Motor neuron (in vitro differentiated cells): Measurements from ENCODE around the gene RPH3AL. TPM values are rescaled to one million over a fixed set of nuclear protein-coding genes. Genes with fewer than 3 reads are reported as not detected.

ENCODE experiments used
- ATAC-seq, 8 experiments: fragments of 200-7000 bp; cut with Tn5 transposase; replicated peaks in 6 of 8; 2 replicates each; pipeline ENCODE4 v1.8.0; 2021; ENCODE audit warnings: mild to moderate bottlenecking in 8 of 8, moderate library complexity in 8 of 8
- H3K27ac ChIP-seq, 2 donors: fragments of 250-450 bp; sonication (Bioruptor Pico); 2 replicates each; pipeline ENCODE4 v1.9.0; 2021; ENCODE audit warnings: antibody characterized with exemption in 2 of 2, mild to moderate bottlenecking in 2 of 2, moderate library complexity in 1 of 2
- H3K4me1 ChIP-seq, 2 donors: fragments of 250-450 bp; sonication (Bioruptor Pico); replicated peaks in 1 of 2; 2 replicates each; pipeline ENCODE4 v1.6.1; 2021; ENCODE audit warnings: antibody characterized with exemption in 2 of 2, mild to moderate bottlenecking in 2 of 2, moderate library complexity in 1 of 2
- H3K4me3 ChIP-seq, 5 donors: fragments of 250-450 bp; sonication (Bioruptor Pico); 2 replicates each; pipeline ENCODE4 v1.9.0; 2021; ENCODE audit warnings: antibody characterized with exemption in 5 of 5, mild to moderate bottlenecking in 5 of 5, moderate library complexity in 4 of 5
- WGBS, 10 experiments: fragments of 450-650 bp; shearing (Covaris generic); methylation state at CpG; one replicate each; pipeline ENCODE4 v1.0.0; 2022; 5-methylcytosine and 5-hydroxymethylcytosine counted together
- in situ Hi-C, 9 experiments: fragments of 400-800 bp; cut with MboI; loops; one replicate each; pipeline ENCODE4 v1.15.0; 2021; ENCODE audit warnings: low sequenced_read_pairs in 9 of 9, low pct_unique_long_range_greater_than_20kb in 2 of 9; ENCODE audit not compliant: unreplicated experiment in 9 of 9
- total RNA-seq, 8 experiments: library from RNA; unstranded; fragments of 300-600 nt; gene quantifications; 2 replicates each; pipeline versions ENCODE4 v1.2.3 to v1.2.4, GENCODE V29; 2022

Gene RPH3AL
- total RNA-seq, 8 experiments from 2014 or later, result 1.4 to 7.6 (median 3.0) TPM

DNA sequence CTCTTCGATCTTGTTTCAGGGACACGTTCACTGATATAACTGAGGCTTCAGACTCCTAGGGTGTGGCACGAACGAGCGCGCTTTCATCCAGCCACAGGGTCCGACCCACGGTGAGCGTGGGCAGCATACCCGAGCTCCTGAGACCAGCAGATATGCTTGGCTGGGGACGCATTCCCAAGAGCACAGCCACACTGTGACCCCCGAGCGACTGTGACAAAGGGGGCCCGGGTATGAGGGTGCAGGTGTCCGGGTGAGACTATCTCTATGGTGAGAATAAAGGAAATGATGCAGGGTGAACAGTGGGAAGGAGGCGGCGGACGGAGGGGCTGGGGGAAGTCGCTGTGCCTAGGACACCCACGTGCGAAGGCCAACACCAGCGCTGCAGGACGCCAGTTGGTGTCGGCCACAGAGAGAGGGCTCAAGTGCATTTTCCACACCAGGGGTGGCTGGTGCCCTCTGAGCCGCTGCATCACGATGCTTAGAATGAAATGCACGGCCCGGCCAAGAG lies 17.6 kb downstream of the RPH3AL start:
- WGBS, 10 experiments, result 70 to 100% (median 81%) methylated on average over 4 to 6 of the region's 28 CpGs; no CpG with 5 or more reads in 6 of the 10 experiments

DNA sequence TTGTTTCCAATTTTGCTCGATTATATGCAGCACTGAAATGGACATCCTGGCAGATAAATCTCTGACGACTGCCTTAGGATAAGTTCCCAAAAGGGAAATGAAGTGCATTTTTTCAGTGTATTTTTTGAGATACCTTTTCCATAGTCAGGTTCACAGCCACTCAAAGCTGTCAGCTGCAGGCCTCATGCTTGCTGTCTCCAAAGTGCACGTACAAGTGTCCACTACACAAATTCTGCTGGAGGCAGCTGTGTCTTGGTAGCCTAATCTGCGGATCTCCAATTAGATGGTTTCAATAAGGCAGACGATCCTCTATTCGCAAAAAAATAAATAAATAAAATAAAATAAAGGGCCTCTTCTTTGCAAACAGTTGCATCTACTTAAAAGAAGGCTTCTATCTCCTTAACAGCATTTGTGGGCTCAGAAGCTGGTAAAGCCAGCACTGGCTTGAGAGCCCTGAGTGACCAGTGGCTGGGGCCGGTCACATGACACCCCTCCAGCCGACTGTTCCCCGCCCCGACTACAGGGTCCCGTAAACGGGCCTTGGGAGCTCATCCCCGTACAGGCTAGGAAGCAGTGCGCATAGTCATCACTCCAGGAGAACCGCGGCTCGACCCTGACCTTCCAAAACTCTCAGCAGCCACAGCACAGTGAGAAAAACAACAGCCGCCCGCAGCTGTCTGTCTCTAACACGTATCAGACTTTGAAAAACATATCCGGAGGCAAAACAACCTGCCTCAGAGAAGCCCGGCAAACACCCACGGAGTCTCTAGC lies 18.8 kb downstream of the RPH3AL start:
- in situ Hi-C loops, result no loop called here
- Histone ChIP-seq H3K27ac (no peak overlapping the region), H3K4me1 (peaks cover 23 to 24% of the 10 kb centered on the region in 2 donors), H3K4me3 (peak overlapping the region in 2 of 5 donors; percentile 20 to 23)
- ATAC-seq, result peak in 5 of 8 experiments; percentile 90 to 98 (median 97)
- 16 to 83% (median 44%) methylated on average over 1 to 13 of the region's 23 CpGs for WGBS, 10 experiments

More for the DNA sequence above, 17.6 kb downstream of the RPH3AL start:
- H3K27ac ChIP-seq, result no peak overlapping the region
- peaks cover 29% of the 10 kb centered on the region in 2 donors for H3K4me1 ChIP-seq
- no peak for ATAC-seq
- H3K4me3 ChIP-seq, result no peak overlapping the region
- in situ Hi-C loops, result no loop called here

DNA sequence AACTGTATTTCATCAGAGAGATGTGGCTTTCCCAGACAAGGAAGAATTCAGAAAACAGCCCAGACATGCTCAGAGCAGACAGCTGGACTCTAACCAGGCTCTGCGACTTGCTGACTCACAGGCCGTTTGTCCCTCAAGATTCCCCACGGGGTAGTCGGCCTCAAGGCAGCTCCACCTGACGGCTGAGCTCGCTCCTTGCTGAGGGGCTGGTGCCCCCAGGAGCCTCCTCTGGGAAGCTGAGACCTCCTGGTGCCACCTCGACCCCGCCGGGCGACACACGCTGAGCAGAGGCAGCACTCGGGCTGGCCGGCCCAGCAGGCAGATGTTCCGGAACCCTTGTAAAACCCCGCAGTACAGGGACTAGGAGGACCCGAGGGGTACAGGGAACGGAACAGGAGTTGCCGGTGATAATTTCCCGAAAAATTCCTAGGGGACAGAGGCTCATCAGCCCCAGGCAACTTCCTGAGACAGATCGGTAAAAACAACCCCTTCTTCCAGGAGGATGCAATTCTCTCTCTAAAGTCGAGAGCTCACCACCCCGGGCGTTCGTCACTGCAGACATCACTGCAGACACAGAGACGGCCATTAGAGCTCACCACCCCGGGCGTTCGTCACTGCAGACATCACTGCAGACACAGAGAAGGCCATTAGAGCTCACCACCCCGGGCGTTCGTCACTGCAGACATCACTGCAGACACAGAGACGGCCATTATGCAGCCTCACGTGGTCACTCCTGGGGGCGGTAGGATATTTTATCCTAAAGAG lies 19.9 kb downstream of the RPH3AL start:
- in situ Hi-C loops, result no loop called here
- Histone ChIP-seq H3K4me3 (no peak overlapping the region), H3K4me1 (peaks cover 18 to 21% of the 10 kb centered on the region in 2 donors), H3K27ac (peak overlapping the region in 1 of 2 donors; percentile 58)
- ATAC-seq, result peak in 6 of 8 experiments; percentile 22 to 47 (median 40)
- WGBS, 10 experiments, result 60 to 94% (median 77%) methylated on average over 1 to 20 of the region's 34 CpGs; no CpG with 5 or more reads in 3 of the 10 experiments

DNA sequence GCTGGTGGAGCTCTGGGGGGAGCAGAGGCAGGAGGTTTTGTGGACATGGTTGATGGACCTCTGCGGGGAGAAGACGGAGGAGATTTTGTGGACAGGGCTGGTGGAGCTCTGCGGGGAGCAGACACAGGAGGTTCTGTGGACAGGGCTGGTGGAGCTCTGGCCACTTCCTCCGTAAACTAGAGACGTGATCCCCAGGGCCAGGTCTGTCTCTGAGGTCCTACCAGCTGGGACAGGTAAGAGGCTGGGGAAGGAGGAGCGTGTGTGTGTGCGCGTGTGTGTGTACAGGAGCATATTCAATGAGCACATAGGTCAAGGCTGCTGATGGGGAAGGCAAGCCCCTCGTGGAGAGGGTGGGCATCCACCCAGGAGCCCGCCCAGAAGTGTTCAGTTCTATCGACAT lies 20.6 kb downstream of the RPH3AL start:
- no peak overlapping the region for H3K4me3 ChIP-seq
- no peak overlapping the region for H3K27ac ChIP-seq
- H3K4me1 ChIP-seq, result peaks cover 18 to 21% of the 10 kb centered on the region in 2 donors
- WGBS, 10 experiments, result 67 to 100% (median 80%) methylated on average over 1 to 7 of the region's 11 CpGs; no CpG with 5 or more reads in 4 of the 10 experiments
- in situ Hi-C loops, result no loop called here
- ATAC-seq, result no peak

DNA sequence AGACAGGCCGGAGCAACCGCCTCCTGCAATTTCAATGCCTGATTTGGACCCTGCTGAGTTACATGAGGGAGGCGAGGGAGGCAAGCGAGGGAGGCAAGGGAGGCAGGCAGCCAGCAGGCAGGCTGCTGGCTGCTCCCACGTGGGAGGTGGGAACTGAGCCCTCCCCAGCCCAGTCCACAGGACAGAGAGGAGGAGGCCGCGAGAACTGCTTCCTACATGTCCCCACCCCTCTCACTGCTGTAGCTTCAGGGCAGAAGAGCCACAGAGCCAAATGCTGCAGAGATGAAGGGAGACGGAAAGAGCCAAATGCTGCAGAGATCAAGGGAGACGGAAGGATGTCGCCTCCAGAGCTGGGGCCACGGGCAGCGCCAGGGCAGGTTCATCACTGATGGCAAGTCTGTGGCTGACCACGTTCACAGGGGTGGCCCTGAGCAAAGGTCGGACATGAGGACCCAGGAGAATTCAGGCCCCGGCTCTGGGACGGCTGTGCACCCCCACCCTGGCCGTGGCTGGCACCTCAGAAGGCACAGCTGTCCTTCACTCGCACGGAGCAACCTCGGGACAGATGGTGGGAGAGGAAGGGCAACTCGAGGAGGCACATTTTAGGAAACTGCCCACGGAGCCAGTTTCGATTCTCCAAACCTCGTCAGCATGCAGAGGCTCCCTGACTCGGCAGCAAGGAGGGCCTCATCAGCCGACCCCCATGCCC lies 21.5 kb downstream of the RPH3AL start:
- Histone ChIP-seq H3K27ac (no peak overlapping the region), H3K4me3 (no peak overlapping the region), H3K4me1 (peaks cover 20 to 27% of the 10 kb centered on the region in 2 donors)
- peak in 4 of 8 experiments; percentile 13 to 95 (median 67) for ATAC-seq
- in situ Hi-C loops, result no loop called here
- 15 to 87% (median 71%) methylated on average over 1 to 18 of the region's 26 CpGs for WGBS, 10 experiments

DNA sequence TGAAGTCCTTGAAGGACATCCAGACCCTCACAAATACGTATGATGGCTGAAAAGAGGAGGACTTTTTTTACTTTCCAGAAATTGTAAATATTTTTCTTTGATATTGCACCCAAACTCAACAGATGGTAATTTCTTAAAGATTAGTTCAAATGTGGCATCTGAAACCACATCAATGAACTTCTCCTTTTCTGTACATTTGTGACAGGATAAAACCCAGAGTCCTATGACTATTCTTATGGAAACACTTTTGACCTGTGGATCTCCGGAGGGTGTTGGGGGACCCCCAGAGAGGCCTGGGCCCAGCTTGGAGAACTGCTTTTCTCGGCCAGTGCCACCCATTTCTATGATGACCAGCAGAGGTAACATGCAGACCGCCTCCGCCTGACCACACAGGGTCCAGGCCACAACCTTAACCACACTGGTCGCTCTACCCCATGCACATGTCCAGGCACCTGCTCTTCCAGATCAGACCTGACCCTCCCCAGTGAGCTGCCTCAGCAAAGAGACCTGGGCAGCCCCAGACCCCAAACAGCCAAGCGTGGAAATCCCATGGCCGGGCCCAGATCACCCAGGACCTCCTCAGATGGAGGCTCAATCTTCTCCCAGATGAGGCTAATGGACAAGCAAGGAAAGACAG lies 22.7 kb downstream of the RPH3AL start:
- WGBS, 10 experiments, result 50 to 100% (median 89%) methylated on average over 1 to 7 of the region's 8 CpGs; no CpG with 5 or more reads in 1 of the 10 experiments
- no peak overlapping the region for H3K27ac ChIP-seq
- no peak overlapping the region for H3K4me3 ChIP-seq
- in situ Hi-C loops, result no loop called here
- ATAC-seq, result no peak
- H3K4me1 ChIP-seq, result peaks cover 21 to 32% of the 10 kb centered on the region in 2 donors

DNA sequence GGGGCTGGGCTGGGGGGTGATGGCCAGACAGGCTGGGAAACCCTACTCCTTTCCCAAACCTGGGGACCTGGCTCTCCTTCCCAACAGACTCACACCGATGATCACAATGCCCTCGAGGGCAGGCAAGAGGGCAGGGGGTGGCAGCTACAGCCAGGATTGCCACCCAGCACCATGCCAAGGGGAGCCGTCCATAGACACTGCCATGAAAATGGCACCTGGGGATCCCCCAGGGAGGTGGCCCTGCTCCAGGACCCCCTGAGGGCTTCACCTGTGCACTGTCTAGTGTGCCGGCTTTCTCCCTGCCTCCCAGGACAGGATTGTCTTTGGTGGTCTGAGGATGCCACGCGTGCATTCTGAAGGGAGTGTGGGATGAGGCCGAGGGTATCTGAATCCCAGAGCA lies 24.6 kb downstream of the RPH3AL start:
- H3K27ac ChIP-seq, result no peak overlapping the region
- H3K4me3 ChIP-seq, result no peak overlapping the region
- no peak for ATAC-seq
- in situ Hi-C loops, result no loop called here
- H3K4me1 ChIP-seq, result peaks cover 12 to 28% of the 10 kb centered on the region in 2 donors
- 61 to 100% (median 80%) methylated on average over 1 to 4 of the region's 7 CpGs; no CpG with 5 or more reads in 5 of the 10 experiments for WGBS, 10 experiments

DNA sequence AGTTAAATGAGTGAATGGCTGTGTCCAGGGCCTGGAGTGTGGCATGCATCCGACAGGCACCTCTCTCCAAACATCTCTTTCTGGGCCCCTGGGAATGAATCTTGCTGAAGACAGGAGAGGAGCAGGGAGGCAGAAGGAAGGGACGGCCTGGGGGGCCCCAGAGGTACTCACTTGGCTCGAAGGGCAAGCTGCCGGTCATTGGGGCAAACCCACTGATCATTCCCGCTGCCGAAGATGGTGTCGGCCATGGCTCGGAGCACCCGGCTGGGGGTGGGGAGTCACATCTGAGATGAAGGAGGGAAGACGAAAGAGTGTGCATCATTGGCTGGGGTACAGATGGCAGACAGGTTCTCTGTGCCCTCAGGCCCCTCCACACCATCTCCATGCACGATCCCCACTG lies 25.3 kb downstream of the RPH3AL start:
- in situ Hi-C loops, result no loop called here
- WGBS, 10 experiments, result 67 to 100% (median 95%) methylated on average over 1 to 4 of the region's 11 CpGs; no CpG with 5 or more reads in 7 of the 10 experiments

DNA sequence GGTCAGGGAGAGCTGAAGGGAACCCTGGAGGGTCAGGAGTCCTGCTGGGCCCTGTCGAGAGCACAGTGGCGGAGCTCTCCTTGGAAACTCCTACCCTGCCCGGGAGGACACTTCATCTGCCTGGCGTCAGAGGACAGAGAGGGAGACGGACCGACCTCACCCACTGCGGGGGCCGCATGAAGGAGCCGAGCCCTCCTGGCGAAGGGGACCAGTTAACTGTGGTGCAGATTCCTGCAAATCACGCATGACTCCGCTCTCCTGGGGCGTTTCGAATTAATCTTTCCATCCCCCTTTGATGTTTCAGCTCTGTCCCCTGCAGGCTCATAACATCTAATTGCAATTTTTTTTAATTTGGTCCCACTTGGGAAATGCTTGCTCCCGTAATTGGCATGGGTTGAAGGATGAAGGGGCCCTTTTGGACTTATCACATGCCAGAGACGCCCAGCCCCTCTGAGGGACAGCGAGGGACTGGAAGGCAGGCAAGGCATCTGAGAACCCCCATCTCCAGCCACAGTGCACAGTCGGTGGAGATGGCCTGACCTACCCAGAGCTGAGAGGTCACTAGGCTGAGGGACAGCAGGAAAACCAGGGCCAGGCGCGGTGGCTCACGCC lies 26.5 kb downstream of the RPH3AL start:
- 55 to 90% (median 61%) methylated on average over 2 to 11 of the region's 21 CpGs; no CpG with 5 or more reads in 2 of the 10 experiments for WGBS, 10 experiments
- H3K4me1 ChIP-seq, result peaks cover 26 to 38% of the 10 kb centered on the region in 2 donors
- no peak overlapping the region for H3K4me3 ChIP-seq
- peak in 4 of 8 experiments; percentile 4 to 29 (median 8) for ATAC-seq
- in situ Hi-C loops, result no loop called here
- peak overlapping the region in 1 of 2 donors; percentile 25 for H3K27ac ChIP-seq

More for the DNA sequence above, 25.3 kb downstream of the RPH3AL start:
- no peak overlapping the region for H3K4me3 ChIP-seq
- no peak overlapping the region for H3K27ac ChIP-seq
- peaks cover 14 to 29% of the 10 kb centered on the region in 2 donors for H3K4me1 ChIP-seq
- no peak for ATAC-seq

DNA sequence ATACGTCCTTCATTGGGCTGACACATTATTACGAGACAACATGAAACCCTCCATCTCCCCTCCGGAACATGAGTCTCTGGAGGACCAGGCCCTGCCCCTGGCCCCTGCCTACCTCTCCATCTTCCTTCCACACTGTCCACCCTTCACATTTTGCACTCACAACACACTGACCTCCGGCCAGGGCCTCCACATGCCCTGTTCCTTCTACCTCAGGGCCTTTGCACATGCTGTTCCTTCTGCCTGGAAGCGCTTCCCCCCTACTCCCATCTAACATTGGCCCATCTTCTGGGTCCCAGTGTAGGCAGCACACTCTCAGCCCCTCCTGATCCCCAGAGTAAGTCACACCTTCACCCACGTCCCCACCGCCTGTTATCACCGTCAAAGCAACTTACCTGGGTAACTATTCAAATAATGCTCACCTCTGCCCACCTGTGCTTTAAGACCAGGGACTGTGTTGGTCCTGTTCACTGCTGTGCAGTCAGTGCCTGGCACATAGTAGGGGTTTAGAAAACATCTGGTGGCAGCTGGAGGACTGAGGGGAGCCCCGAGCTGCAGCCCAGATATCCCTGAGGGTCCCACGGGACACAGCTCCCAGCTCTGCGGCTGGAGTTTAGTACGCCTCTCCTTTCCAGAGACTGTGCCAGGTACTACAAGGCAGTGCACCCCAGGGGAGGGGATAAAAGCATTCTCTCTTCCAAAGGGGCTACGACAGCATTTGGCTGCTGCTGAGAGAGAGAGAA lies 27.2 kb downstream of the RPH3AL start:
- H3K27ac ChIP-seq, result no peak overlapping the region
- H3K4me1 ChIP-seq, result peaks cover 33 to 45% of the 10 kb centered on the region in 2 donors
- WGBS, 10 experiments, result 43 to 100% (median 87%) methylated on average over 1 to 7 of the region's 13 CpGs; no CpG with 5 or more reads in 3 of the 10 experiments
- no peak for ATAC-seq
- in situ Hi-C loops, result no loop called here
- H3K4me3 ChIP-seq, result no peak overlapping the region

DNA sequence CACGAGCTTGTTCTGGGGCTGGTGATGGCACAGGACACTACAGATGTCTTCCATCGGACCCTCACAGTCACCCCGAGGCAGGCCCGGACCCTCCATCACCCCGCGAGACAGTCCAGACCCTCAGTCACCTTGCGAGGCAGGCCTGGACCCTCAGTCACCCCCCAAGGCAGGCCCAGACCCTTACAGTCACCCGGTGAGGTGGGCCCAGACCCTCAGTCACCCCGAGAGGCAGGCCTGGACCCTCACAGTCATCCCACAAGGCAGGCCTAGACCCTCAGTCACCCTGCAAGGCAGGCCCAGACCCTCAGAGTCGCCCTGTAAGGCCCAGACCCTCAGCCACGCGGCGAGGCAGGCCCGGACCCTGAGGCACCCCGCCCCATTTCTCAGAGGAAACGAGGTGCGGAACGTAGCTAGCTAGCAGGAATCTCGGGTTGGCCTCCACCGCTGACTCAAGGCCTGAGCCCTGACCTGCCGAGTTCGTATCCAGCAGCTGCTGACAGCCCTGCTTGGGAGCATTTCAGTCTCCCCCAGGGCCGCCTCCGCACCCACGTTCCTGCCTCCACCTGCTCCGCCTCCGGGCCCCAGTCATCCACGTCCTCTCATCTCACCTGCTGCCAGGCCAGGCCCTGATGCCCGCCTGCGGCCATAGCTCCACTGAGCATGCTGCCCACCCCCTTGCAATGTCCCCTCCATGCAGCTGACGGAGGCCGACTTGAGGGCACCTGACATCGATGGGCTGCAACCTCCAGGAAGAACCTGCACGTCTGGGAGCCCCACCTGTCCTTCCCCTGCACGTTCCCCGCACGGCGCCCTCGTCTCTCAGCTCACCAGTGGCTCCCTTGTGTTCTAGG lies 28.7 kb downstream of the RPH3AL start:
- Histone ChIP-seq H3K4me1 (peaks cover 36 to 48% of the 10 kb centered on the region in 2 donors), H3K4me3 (no peak overlapping the region), H3K27ac (no peak overlapping the region)
- 0 to 100% (median 76%) methylated on average over 1 to 11 of the region's 39 CpGs; no CpG with 5 or more reads in 5 of the 10 experiments for WGBS, 10 experiments
- in situ Hi-C loops, result no loop called here
- ATAC-seq, result no peak
